GM18526 (cell line): ENCODE measurements around the gene LRCH4.

Experiments
- POLR2A ChIP-seq: IDR thresholded peaks from 3 replicates; pipeline ENCODE4 v1.6.1; 2011; ENCODE audit not compliant: insufficient read length; ENCODE audit errors: extremely low read depth

LRCH4 gene

DNA sequence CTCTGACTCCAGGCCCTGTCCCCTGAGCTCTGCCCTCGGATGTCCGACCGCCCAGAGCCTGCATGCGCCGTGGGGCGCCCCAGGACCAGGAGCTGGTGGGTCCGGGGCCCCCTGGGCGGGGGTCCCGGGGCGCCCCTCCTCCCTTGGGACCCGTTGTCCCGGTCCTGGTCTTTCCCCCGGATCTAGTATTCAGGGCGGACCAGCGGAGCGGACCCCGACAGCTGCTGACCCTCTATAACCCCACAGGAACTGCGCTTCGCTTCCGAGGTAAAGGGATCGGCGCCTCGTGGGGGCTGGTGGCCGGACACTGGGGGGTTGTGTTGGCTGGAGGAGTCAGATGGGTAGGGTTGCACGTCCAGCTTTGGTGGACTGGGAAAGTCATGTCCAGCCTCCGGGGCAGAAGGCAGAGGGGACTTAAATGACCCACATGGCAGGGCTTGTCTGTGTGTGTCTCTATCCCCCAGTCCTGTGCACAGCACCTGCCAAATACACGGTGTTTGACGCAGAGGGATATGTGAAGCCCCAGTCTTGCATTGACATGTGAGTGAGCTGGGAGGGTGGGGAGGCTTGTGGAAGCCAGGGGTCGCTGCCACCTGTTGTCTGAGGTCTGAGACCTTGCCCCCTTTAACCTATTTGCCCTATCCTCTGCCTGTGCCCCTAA, 26.9 kb upstream of the LRCH4 start:
- TF ChIP-seq POLR2A = no peak

DNA sequence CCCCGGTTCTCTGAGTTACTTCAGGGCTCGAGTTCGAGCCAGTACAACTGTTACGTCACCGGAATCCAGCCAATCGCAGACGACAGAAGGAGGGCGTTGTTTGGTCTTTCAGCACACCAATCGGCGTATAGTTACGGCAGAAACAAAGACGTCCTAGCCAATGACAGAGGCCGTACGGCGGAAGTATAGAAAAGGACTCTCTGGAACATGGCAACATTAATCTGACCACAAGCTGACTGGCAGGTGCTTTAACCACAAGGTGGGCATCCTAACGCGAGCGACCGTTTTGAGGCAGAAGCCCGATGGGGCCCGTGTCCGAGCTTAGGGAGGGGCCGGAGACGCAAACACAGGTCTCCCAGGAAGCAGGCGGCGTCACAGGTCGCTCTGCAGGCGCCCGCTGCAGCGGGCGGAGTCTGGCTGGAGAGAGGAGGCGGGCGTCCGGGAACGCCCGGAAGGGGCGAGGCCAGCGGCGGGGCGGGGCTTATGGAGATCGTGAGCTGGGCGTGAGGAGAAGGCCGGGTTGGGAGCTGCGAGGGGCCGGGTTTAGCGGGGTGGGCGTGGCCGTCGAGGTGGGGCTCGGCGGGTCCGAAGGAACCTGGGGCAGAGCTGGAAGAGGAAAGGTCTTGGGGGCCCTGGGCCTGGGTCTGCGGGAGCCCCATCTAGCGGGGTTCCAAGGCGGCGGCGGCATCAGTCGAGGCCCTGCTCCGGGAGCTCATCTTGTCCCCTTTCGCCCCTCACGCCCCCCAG, 26.2 kb upstream of the LRCH4 start, which contains the start of gene MOSPD3:
MOSPD3 (plus strand) TSS at position 558 of the 747 bp plus-strand sequence. CDS start 252 bp downstream, outside the sequence.
- peak; percentile 79 for TF ChIP-seq POLR2A

DNA sequence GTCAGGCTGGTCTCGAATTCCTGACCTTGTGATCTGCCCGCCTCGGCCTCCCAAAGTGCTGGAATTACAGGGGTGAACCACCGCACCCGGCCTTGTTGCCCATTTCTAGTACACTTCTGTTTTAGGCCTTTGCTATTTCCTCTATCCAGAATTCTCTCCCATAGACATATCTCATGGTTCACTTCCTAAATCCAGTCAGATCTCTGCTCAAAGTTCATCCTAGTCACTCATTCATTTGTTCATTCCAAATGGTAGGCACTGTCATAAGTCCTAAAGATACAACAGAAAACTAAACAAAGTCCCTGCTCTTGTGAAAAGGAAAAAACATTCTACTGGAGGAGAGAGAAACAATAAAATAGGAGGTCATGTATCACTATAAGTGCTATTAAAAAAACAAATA, 24.0 kb upstream of the LRCH4 start:
- TF ChIP-seq POLR2A = no peak

GRCh38 chr7:100607111-100607510, 21.2 kb upstream of the LRCH4 start:
- no peak for TF ChIP-seq POLR2A

DNA sequence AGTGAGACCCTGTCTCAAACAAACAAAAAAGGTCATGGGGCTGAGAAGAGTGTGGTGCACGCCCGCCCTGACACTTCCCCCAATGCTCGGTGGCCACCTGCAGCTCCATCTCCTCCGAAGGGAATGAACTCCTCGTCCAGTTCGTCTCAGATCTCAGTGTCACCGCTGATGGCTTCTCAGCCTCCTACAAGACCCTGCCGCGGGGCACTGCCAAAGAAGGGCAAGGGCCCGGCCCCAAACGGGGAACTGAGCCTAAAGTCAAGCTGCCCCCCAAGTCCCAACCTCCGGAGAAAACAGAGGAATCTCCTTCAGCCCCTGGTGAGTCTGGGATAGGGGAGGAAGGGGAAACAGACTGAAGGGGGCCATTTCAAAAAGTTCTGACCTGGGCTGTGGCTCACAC, 20.4 kb upstream of the LRCH4 start:
- TF ChIP-seq POLR2A = no peak

DNA sequence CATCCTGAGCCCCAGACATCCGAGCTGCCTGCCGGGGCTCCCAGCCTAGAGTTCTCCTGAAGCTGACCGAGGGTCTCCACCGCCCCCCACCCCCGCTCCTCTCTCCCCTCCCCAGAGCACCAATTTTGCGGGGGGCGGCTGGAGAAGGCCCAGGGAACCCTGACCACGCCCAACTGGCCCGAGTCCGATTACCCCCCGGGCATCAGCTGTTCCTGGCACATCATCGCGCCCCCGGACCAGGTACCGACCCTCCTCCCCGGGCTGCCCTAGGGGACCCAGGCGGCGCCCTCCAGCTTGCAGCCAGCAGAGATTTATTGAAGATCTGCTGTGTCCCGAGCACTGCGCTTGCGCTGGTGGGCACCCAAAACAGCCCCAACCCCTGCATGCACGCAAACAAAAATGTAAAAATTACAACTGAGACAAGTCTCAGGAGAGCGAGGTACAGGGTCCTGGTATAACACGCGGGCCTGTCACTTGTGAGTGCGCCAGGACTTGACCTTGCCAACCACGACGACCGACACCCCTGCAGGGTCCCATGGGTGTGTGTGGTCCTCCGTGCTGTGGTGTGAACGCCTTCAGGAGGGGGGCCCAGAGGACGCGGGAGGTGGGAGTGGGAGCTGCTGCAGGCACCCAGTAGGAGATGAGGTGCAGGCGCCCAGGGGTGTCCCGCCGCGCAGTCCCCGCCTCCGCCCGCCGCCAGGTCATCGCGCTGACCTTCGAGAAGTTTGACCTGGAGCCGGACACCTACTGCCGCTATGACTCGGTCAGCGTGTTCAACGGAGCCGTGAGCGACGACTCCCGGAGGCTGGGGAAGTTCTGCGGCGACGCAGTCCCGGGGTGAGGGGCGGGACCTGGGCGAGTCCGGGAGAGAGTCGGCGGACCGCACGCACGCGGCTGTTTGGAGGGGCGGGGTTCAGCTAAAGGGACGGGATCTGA, 19.3 kb upstream of the LRCH4 start:
- TF ChIP-seq POLR2A = no peak

- peak; percentile 24 for TF ChIP-seq POLR2A
These were observed 18.4 kb upstream of the LRCH4 start for GRCh38 chr7:100604028-100604975.

DNA sequence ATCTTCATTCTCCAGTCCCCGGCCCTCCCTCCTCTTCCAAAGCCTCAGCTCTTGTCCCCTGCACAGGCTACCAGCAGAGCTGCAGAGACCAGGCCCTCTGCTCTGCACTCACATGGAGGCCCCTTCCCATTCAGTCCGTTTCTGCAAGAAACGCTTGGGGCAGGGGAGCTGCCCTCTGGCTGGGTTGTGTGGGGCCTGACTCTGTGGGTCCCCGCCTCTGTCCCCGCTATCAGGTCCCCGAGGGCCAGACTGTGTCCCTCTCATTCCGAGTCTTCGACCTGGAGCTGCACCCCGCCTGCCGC, 17.7 kb upstream of the LRCH4 start:
- TF ChIP-seq POLR2A = no peak

DNA sequence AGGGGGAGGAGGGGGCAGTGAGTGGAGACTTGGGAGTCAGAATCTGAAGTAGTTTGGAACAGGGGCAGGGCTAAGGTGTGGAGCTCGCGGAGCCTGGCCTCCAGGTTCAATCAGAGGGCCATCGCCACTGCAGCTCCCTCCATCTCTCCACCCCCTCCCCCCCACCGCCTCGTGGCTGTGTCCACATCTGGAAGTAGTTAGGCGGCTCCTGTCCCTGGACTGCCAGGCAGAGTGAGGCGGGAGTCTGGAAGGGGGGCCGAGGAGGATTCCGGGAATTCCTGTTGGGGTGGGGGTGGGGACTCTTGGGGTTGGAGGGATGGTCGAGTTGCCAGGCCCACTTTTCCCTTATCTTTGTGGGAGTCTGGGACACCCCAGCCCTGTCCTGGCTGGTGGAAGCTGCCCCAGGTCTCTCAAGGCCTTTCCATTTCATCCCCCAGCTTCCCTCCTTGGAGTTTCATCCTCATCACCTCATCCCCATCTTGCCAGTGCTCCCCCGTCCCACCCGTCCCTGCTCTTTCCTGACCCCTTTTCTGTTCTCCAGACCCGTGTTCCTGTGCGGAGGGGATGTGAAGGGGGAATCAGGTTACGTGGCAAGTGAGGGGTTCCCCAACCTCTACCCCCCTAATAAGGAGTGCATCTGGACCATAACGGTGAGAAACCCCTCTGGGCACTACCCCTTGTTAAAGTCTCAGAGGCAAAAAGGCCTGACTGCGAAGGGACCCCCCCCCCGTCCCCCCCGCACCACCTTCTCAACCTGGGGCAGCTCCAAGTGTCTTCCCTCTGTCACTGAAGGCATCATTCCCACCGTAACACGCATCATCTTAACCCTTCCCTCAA, 17.2 kb upstream of the LRCH4 start:
- no peak for TF ChIP-seq POLR2A

DNA sequence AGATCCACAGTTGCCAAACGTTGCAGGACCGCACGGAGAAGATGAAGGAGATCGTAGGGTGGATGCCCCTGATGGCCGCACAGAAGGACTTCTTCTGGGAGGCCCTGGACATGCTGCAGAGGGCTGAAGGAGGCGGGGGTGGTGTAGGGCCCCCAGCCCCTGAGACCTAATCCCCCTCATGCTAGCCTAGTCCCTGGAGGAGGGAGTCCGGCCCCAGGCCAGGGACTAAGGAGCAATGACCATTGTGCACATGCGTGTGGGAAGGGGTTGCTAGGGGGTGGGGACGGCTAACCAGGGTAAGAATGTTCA, 14.8 kb upstream of the LRCH4 start:
- no peak for TF ChIP-seq POLR2A

DNA sequence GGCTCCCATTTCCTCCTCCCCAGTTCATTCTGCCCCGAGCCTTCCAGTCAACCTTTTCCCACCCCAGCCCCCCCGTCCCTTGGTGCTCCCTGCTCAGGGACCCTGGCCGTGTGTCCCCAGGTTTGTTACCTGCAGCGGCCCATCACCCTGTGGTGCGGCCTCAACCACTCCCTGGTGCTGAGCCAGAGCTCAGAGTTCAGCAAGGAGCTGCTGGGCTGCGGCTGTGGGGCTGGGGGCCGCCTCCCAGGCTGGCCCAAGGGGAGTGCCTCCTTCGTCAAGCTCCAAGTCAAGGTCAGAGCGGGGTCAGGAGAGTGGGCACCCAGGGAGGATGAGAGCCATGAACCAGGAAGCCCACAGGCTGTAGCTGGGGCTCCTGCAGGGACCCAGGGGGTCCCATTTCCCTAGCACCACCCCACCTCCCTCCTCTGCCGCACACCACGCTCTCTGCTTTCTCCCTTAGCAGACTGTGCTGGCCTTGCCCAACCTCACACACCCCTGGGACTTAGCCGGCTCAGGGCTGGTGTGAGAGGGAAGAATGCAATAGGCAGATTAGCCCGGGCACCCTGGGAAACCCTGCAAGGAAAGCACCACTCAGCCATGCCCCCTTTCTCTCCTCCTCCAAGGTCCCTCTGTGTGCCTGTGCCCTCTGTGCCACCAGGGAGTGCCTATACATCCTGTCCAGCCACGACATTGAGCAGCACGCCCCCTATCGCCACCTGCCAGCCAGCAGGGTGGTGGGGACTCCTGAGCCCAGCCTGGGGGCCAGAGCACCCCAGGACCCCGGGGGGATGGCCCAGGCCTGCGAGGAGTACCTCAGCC, 14.2 kb upstream of the LRCH4 start:
- no peak for TF ChIP-seq POLR2A

- no peak for TF ChIP-seq POLR2A
These were observed 12.5 kb upstream of the LRCH4 start for GRCh38 chr7:100598425-100598824.

- TF ChIP-seq POLR2A = no peak
These were observed 9.3 kb upstream of the LRCH4 start for GRCh38 chr7:100595188-100595587.
